DMS53 treated with DMSO at 0.1 percent for 48 hours (cell line): ENCODE results near the gene LCAT.
"Not testable (repeated sequence)": the region's sequence is repeated elsewhere in the genome, so short reads cannot be mapped to it uniquely, and the experiment has no call there.

ENCODE experiments used
- DNase-seq: peaks from one replicate; lab custom pipeline; 2025; ENCODE audit not compliant: unreplicated experiment; lab: John Stamatoyannopoulos, UW

The LCAT gene

GRCh38 chr16:67948015-67948414, 4.1 kb upstream of the LCAT start:
- no peak for DNase-seq

GRCh38 chr16:67946966-67947558, 3.1 kb upstream of the LCAT start:
- no peak for DNase-seq

GRCh38 chr16:67946128-67946569, 2.2 kb upstream of the LCAT start:
- DNase-seq: no peak

- no peak for DNase-seq
Measured at GRCh38 chr16:67945392-67945933, 1.5 kb upstream of the LCAT start.

GRCh38 chr16:67944690-67945391, 921 bp upstream of the LCAT start:
- DNase-seq: no peak

GRCh38 chr16:67943256-67943618, 683 bp downstream of the LCAT start:
- DNase-seq: no peak

GRCh38 chr16:67942510-67943255, 1.2 kb downstream of the LCAT start:
- no peak for DNase-seq

GRCh38 chr16:67942200-67942509, 1.8 kb downstream of the LCAT start:
- DNase-seq: no peak

- no peak for DNase-seq
Measured at GRCh38 chr16:67941469-67942199, 2.3 kb downstream of the LCAT start.

- no peak for DNase-seq
Measured at GRCh38 chr16:67940446-67941089, 3.4 kb downstream of the LCAT start.

- DNase-seq: no peak
Measured at GRCh38 chr16:67939507-67940445, 4.1 kb downstream of the LCAT start.

- not testable (repeated sequence) for DNase-seq
Measured at GRCh38 chr16:67937713-67938112, 6.2 kb downstream of the LCAT start.

GRCh38 chr16:67936880-67937605, 6.9 kb downstream of the LCAT start:
- DNase-seq: no peak

- DNase-seq: peak; percentile 41
Measured at GRCh38 chr16:67936124-67936879, 7.6 kb downstream of the LCAT start, which contains the start of gene PSMB10. PSMB10 (minus strand) TSS chr16:67936850; CDS start chr16:67936749, 101 bp downstream.

GRCh38 chr16:67935402-67936123, 8.4 kb downstream of the LCAT start:
- peak; percentile 90 for DNase-seq

GRCh38 chr16:67935101-67935401, 8.9 kb downstream of the LCAT start:
- DNase-seq: no peak

GRCh38 chr16:67934306-67935100, 9.4 kb downstream of the LCAT start:
- no peak for DNase-seq
